Renal cortex interstitium (tissue), 11 donors: ENCODE data around the gene ZNF48. TPM values are rescaled to one million over a fixed set of nuclear protein-coding genes. Genes with fewer than 3 reads are reported as not detected.

Experiments used
- DNase-seq, 11 donors: peaks; one replicate each; pipeline ENCODE4 v3.0.0-alpha.2; 2013; ENCODE audit warnings: low read depth in 9 of 11, low spot score in 4 of 11; ENCODE audit errors: extremely low read depth in 1 of 11
- polyA plus RNA-seq, 3 donors: library from polyadenylated mRNA; unstranded; fragments of 120-200 nt; gene quantifications; one replicate each; pipeline ENCODE4 v1.2.1, GENCODE V29; 2013; ENCODE audit not compliant: insufficient read length in 3 of 3

The ZNF48 gene
- polyA plus RNA-seq, 3 donors = 13.1 to 16.5 (median 13.4) TPM

GRCh38 chr16:30447512-30448226, 52.4 kb downstream of the ZNF48 start:
- peak in 2 of 11 donors; percentile 36 to 65 for DNase-seq

- no peak for DNase-seq
Observed at GRCh38 chr16:30449116-30449435, 53.9 kb downstream of the ZNF48 start.

Other genes starting within 250 kb of the ZNF48 start
- 10 to 100 TPM in 1 of 3 donors, 1 to 10 TPM in 2; 5.3 to 16.6 (median 8.6) TPM for gene CORO1A, start 211.8 kb upstream of the ZNF48 start, polyA plus RNA-seq
- gene BOLA2B, start 201.8 kb upstream of the ZNF48 start, polyA plus RNA-seq = 10 to 100 TPM; 26.0 to 39.1 (median 36.5) TPM
- 10 to 100 TPM; 22.3 to 39.8 (median 23.1) TPM for gene SLX1A, start 201.5 kb upstream of the ZNF48 start, polyA plus RNA-seq
- gene SULT1A3, start 196.2 kb upstream of the ZNF48 start, polyA plus RNA-seq = 10 to 100 TPM in 2 of 3 donors, 1 to 10 TPM in 1; 5.9 to 17.5 (median 10.7) TPM
- 10 to 100 TPM in 2 of 3 donors, 1 to 10 TPM in 1; 4.1 to 12.3 (median 11.1) TPM for gene NPIPB13, start 146.9 kb upstream of the ZNF48 start, polyA plus RNA-seq
- 10 to 100 TPM; 53.8 to 60.5 (median 56.7) TPM for gene CD2BP2, start 40.1 kb upstream of the ZNF48 start, polyA plus RNA-seq
- 10 to 100 TPM; 31.1 to 38.7 (median 38.2) TPM for gene TBC1D10B, start 24.9 kb upstream of the ZNF48 start, polyA plus RNA-seq
- 1 to 10 TPM in 2 of 3 donors, under 1 TPM in 1; 0.56 to 4.5 (median 1.2) TPM for gene MYL11, start 20.6 kb upstream of the ZNF48 start, polyA plus RNA-seq
- gene SEPTIN1, start 12.9 kb upstream of the ZNF48 start, polyA plus RNA-seq = 1 to 10 TPM; 1.7 to 3.1 (median 3.1) TPM
- gene ZNF771, start 12.2 kb downstream of the ZNF48 start, polyA plus RNA-seq = 1 to 10 TPM; 4.7 to 9.2 (median 7.2) TPM
- 10 to 100 TPM; 45.0 to 56.9 (median 48.6) TPM for gene DCTPP1, start 34.6 kb downstream of the ZNF48 start, polyA plus RNA-seq
- gene SEPHS2, start 50.5 kb downstream of the ZNF48 start, polyA plus RNA-seq = 10 to 100 TPM; 91.7 to 98.4 (median 94.5) TPM
- gene ITGAL, start 77.3 kb downstream of the ZNF48 start, polyA plus RNA-seq = 1 to 10 TPM; 1.9 to 2.9 (median 2.6) TPM
- gene ZNF768, start 131.1 kb downstream of the ZNF48 start, polyA plus RNA-seq = 10 to 100 TPM; 48.0 to 66.6 (median 54.7) TPM
- gene ZNF747, start 139.4 kb downstream of the ZNF48 start, polyA plus RNA-seq = 10 to 100 TPM in 2 of 3 donors, 1 to 10 TPM in 1; 9.6 to 10.5 (median 10.1) TPM
- gene ZNF764, start 163.0 kb downstream of the ZNF48 start, polyA plus RNA-seq = 10 to 100 TPM; 10.8 to 15.8 (median 12.5) TPM
- 10 to 100 TPM; 10.1 to 16.7 (median 14.7) TPM for gene ZNF688, start 176.3 kb downstream of the ZNF48 start, polyA plus RNA-seq
- gene ZNF785, start 190.3 kb downstream of the ZNF48 start, polyA plus RNA-seq = 10 to 100 TPM; 20.2 to 32.3 (median 23.7) TPM
- 10 to 100 TPM; 12.8 to 16.0 (median 14.7) TPM for gene ZNF689, start 215.0 kb downstream of the ZNF48 start, polyA plus RNA-seq